Measurements from ENCODE around the gene KCNK17.

The KCNK17 gene, protein sequence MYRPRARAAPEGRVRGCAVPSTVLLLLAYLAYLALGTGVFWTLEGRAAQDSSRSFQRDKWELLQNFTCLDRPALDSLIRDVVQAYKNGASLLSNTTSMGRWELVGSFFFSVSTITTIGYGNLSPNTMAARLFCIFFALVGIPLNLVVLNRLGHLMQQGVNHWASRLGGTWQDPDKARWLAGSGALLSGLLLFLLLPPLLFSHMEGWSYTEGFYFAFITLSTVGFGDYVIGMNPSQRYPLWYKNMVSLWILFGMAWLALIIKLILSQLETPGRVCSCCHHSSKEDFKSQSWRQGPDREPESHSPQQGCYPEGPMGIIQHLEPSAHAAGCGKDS

DNA sequence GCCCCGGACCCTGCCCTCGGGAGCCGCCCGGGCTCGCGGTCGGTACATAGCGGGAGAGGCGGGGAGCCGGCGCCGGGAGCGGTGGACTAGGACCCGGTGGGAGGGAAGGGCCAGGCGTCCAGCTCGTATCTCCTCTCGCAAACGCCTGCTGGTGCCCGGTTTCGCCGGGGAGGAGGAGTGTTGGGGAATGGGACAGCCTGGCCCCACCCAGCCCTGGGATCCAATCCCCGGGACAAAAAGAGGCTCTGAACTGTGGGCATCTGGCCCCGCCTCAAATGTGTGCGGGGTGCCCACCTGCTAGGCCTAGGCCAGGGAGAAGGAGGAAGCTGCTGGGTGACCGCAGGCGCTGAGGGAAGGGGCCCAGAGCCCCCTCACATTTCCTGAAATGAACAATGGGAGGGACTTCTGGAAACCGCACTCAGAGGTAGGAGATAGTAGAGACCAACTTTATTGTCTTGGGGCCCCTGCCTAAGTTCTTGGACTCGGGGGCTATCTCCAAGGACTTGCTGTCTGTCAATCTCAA, at the start of gene KCNK17:
TSS of gene KCNK17 (minus strand) at position 147 of the 523 bp plus-strand sequence. CDS start at position 48, 99 bp downstream.
- peak within 1 kb of the TSS; percentile 98 for H3K4me2 ChIP-seq
- no peaks in the 10 kb centered on the region; the same call in 1 of the 2 replicates for H3K9me3 ChIP-seq
- peak within 1 kb of the TSS; percentile 56 for H3K9ac ChIP-seq
- peak within 1 kb of the TSS; percentile 65 for H3K4me3 ChIP-seq
- peaks cover 31% of the 10 kb centered on the region; the same call in 1 of the 2 replicates for H4K20me1 ChIP-seq
- H3K4me1 ChIP-seq: peaks cover 72% of the 10 kb centered on the region
- no peaks in the 10 kb centered on the region for H3K36me3 ChIP-seq
- H3K27me3 ChIP-seq: peaks cover 41% of the 10 kb centered on the region
- peak within 1 kb of the TSS; percentile 69 for H3K27ac ChIP-seq
- no peak for TF ChIP-seq Cebpa-rat (IDR thresholded peaks at IDR 0.05)

DNA sequence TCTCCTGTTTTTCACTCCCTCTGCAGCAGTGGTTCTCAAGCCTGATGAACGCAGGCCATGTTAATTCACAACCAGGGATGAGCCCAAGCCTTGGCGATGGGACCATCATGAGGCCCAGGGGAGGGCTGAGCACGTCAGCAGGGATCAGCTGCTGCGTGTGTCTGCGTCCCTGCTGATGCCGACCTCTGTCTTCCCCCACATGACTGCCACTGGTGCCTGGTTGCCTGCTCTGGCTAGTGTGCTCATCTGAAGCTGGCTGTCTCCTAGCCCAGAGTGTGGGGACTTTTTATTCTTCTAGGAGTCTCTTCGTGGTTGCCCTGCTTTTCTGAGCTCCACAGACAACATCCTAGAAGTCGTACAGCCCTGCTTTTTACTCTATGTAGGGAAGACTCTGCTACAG, 49.1 kb upstream of the KCNK17 start:
- TF ChIP-seq Cebpa-rat (IDR thresholded peaks at IDR 0.05): no peak
- no peak overlapping the region for H3K27ac ChIP-seq

DNA sequence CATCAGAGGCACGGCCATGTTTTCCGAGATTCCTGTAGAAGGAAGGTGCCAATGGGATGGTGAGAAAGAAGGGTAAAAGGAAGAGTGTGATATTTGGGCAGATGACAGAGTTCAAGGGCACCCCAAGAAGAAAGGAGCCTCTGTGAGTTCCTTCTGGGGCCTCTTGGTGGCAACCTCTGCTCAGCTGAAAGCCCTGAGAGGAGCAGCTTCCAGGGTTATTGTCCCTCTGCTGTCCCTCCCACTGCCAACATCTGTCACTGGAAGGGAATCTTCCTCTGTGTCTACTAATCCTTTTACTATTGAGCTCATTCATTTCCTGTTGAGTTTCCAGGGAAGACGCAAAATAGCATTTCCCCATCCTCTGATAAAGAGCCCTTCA, 48.3 kb upstream of the KCNK17 start:
- no peaks in the 10 kb centered on the region for H3K9me3 ChIP-seq
- no peaks in the 10 kb centered on the region for H4K20me1 ChIP-seq
- no peak overlapping the region for H3K4me3 ChIP-seq
- H3K27ac ChIP-seq: no peak overlapping the region
- TF ChIP-seq Cebpa-rat (IDR thresholded peaks at IDR 0.05): no peak
- no peak overlapping the region for H3K9ac ChIP-seq
- peak overlapping the region; percentile 48 for H3K4me2 ChIP-seq
- H3K36me3 ChIP-seq: no peaks in the 10 kb centered on the region
- peaks cover 18% of the 10 kb centered on the region; the same call in 1 of the 2 replicates for H3K4me1 ChIP-seq
- H3K27me3 ChIP-seq: no peaks in the 10 kb centered on the region

More for the DNA sequence above, 49.1 kb upstream of the KCNK17 start:
- H3K9me3 ChIP-seq: no peaks in the 10 kb centered on the region
- no peaks in the 10 kb centered on the region for H3K27me3 ChIP-seq
- H3K36me3 ChIP-seq: no peaks in the 10 kb centered on the region
- no peak overlapping the region for H3K4me2 ChIP-seq
- no peak overlapping the region for H3K4me3 ChIP-seq
- H3K4me1 ChIP-seq: peaks cover 12% of the 10 kb centered on the region; the same call in 1 of the 2 replicates
- H4K20me1 ChIP-seq: no peaks in the 10 kb centered on the region
- no peak overlapping the region for H3K9ac ChIP-seq

DNA sequence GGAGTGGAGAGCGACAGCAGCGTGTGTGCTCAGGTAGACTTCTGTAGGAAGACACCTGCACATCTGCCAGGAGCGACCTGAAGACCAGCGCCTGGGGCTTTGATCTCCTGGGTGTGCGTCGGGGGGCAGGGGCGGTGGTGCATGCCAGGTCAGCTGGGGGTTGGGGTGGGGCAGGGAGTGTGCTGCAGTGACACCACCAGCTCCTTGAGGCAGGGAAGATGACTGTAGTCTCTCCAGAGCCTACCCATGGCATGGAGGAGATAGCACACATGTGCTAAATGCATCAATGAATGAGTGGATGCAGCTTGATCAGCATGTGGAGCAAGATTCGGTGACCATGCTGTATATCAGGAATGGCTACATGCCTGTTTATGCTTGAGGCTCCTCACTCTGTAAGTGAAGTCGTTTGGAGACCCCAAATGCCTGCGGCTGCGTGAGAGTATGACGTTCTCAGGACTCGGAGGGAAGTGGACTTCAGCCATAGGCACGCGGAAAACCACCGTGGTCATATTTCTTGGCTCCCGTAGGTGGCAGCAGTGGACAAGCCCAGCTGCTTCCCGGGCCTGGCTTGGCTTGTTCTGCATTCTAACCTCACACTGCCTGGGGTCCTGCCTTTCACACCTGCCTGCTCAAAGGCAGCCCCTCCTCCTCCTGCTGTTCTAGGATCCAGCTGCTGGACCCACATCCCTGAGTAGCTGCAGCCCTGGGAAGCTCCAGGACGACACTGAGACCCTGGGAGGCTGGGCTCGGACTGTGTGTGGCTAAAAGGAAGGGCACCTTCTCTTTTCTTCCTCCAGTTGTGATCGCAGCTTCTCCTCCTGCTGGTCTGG, 47.7 kb upstream of the KCNK17 start:
- Histone ChIP-seq H3K27ac (no peak overlapping the region), H3K4me3 (no peak overlapping the region), H3K36me3 (no peaks in the 10 kb centered on the region), H3K4me2 (peak overlapping the region; percentile 48), H3K9me3 (no peaks in the 10 kb centered on the region), H4K20me1 (no peaks in the 10 kb centered on the region), H3K4me1 (peaks cover 18% of the 10 kb centered on the region; the same call in 1 of the 2 replicates), H3K27me3 (no peaks in the 10 kb centered on the region), H3K9ac (no peak overlapping the region)
- TF ChIP-seq Cebpa-rat (IDR thresholded peaks at IDR 0.05): no peak

DNA sequence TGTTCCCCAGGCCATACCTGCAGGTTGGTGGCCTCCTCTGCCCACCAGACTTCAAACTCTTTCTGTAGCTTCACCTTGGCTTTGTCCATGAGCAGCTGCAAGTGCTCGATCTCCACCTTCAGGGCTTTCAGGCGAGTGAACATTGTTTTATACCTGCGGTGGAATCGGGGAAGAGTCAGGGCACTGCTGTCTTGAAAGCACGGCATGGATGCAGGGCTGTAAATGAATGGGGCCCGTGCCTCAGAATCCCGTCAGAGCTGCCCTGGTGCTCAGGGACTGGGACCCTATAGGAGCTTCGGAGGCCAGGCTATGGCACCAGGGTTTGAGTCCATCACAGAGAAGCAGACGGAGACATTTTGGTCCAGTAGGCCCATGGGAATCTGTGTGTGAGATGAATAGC, 46.2 kb upstream of the KCNK17 start:
- no peak for TF ChIP-seq Cebpa-rat (IDR thresholded peaks at IDR 0.05)
- Histone ChIP-seq H3K4me1 (peaks cover 18% of the 10 kb centered on the region; the same call in 1 of the 2 replicates), H3K27me3 (no peaks in the 10 kb centered on the region), H3K36me3 (no peaks in the 10 kb centered on the region), H3K9ac (no peak overlapping the region), H3K4me2 (no peak overlapping the region), H3K27ac (no peak overlapping the region), H3K9me3 (no peaks in the 10 kb centered on the region), H3K4me3 (no peak overlapping the region), H4K20me1 (no peaks in the 10 kb centered on the region)

DNA sequence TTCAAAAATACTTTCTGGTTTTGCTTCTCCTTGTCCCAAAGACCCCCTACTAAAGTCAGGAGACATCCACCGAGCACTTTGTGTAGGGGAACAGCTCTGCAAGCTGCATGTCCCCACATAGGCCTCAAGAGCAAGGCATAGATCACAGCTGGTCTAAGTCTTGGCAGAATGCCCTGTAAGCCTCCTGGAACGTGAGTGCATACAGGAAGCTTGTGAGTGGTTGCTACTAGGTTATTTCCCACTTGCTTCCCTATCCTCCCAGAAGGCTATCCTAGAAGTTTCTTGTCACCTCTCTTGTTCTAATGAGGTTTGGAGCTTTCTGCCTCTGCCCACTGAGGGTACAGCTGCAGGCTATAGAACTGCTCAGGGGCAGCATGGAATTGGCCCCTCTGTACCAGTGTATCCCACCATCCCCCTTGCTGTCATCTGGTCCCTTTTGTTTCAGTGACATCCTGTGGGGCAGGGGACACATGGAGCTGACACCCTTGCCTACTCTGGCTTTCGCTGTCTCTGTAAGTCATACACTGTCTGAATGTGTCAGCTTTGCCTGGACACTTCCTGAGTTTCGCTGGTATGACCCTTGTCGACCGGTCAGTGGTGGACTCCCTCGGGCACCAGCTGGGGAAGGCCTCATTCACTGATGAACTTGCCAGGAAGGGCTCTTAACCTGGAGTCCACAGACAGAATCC, 43.9 kb upstream of the KCNK17 start:
- Histone ChIP-seq H3K4me2 (0 out of 2 replicates have a peak overlapping the region, but pooled peaks have one; percentile 2), H3K36me3 (no peaks in the 10 kb centered on the region), H3K4me3 (no peak overlapping the region), H3K9ac (no peak overlapping the region), H3K9me3 (no peaks in the 10 kb centered on the region), H3K27me3 (no peaks in the 10 kb centered on the region), H3K27ac (no peak overlapping the region), H3K4me1 (peaks cover 18% of the 10 kb centered on the region; the same call in 1 of the 2 replicates), H4K20me1 (no peaks in the 10 kb centered on the region)
- TF ChIP-seq Cebpa-rat (IDR thresholded peaks at IDR 0.05): no peak

DNA sequence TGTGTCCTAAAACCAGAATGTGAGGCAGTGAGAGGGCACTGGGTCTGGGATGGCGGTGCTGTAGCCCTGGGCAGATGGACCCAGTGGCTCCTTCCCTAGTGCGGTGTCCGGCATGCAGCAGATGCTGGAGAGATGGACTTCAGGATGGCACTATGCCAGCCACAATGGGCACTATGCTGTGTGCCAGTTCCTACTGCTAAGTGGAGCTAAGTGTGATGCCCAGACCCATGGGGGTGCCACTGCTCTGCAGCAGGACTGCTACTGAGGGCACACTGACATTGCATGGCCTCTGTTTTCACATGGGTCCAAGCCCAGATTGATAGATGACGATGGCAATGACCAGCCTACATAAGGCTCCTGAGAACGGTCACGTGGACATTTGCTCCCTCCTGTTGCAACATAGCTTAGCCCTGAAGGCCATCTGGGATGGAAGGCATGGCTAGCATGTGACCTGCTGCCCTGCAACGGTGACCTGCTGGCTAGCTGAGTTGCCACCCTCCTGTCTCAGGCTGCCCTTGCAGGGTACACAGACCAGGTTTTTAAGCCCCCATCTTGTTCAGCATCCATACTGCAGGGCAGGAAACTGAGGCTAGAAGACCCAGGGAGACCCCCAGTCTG, 39.6 kb upstream of the KCNK17 start:
- H4K20me1 ChIP-seq: no peaks in the 10 kb centered on the region
- H3K27ac ChIP-seq: no peak overlapping the region
- no peaks in the 10 kb centered on the region for H3K27me3 ChIP-seq
- H3K9ac ChIP-seq: no peak overlapping the region
- H3K36me3 ChIP-seq: no peaks in the 10 kb centered on the region
- H3K4me2 ChIP-seq: no peak overlapping the region
- H3K4me1 ChIP-seq: peaks cover 38% of the 10 kb centered on the region
- H3K9me3 ChIP-seq: no peaks in the 10 kb centered on the region
- H3K4me3 ChIP-seq: no peak overlapping the region
- TF ChIP-seq Cebpa-rat (IDR thresholded peaks at IDR 0.05): no peak

DNA sequence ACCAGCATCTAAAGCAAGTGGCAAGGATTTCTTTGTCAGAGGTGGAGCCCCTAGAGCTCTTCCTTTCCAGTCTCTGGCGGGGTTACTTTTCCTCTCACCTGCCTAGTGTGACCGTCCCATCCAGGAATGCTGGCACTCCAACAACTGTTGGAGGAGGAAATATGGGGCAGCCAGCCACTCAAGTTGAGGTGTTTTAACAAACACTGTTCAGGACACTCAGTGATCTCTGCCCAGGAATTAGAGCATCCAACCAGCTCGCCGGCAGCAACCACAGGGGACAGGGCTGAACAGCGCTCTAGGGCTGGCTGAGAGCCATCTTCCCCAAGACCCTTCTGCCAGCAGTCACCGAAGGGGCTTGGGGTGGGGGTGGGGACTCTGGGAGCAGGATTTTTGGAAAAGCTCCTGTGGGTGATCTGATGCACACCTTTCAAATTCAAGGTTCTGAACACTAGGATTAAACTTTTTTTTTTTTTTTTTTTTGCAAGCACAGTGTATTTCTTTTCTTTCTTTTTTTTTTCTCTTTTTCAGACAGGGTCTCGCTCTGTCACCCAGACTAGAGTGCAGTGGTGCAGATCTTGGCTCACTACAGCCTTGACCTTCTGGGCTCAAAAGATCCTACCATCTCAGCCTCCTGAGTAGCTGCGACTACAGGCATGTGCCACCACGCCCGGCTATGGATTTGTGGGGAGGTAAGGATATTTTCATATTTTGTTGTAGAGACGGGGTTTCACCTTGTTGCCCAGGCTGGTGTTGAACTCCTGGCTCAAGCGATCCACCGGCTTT, 36.7 kb upstream of the KCNK17 start:
- Histone ChIP-seq H4K20me1 (no peaks in the 10 kb centered on the region), H3K9me3 (no peaks in the 10 kb centered on the region), H3K27me3 (no peaks in the 10 kb centered on the region), H3K4me2 (peak overlapping the region; percentile 76), H3K9ac (no peak overlapping the region; the same call in 1 of the 2 replicates), H3K27ac (peak overlapping the region; percentile 60), H3K4me3 (no peak overlapping the region), H3K36me3 (no peaks in the 10 kb centered on the region), H3K4me1 (peaks cover 51% of the 10 kb centered on the region)
- no peak for TF ChIP-seq Cebpa-rat (IDR thresholded peaks at IDR 0.05)
